Left colon (tissue), 2 donors: ENCODE results near the gene ZNF74. TPM values are rescaled to one million over a fixed set of nuclear protein-coding genes. Genes with fewer than 3 reads are reported as not detected.

Source experiments
- ATAC-seq: fragments of 200-7000 bp; cut with Tn5 transposase; one replicate; pipeline ENCODE4 v1.9.1; 2020; ENCODE audit warnings: mild to moderate bottlenecking, moderate library complexity
- DNase-seq, 2 donors: peaks; one replicate each; pipeline ENCODE4 v3.0.0-alpha.2; 2020
- intact Hi-C, 2 donors: fragments of 100-400 bp; cut with DNase I in 1 of 2; cut with micrococcal nuclease in 1 of 2; formaldehyde crosslinking; loops; one replicate each; pipeline versions ENCODE4 v1.11.2 to v1.14.0; 2022; cut with DNase I, micrococcal nuclease
- total RNA-seq, 2 donors: library from RNA; stranded (reverse); fragmentation: NEBNext Ultra II Directional; extraction: Animal tissue kit (Norgen Biotek cat#: 25700); gene quantifications; one replicate each; pipeline ENCODE4 v1.2.1, GENCODE V29; 2021
- donor health status: DM: no; HTN: no; CAD: no.
- donor health status: DM: yes; HTN: yes; CAD: no.

ZNF74 gene
- total RNA-seq, 2 donors from 2014 or later: 5.5 to 7.2 TPM

GRCh38 chr22:20451920-20452319 is 58.0 kb downstream of the ZNF74 start:
- intact Hi-C loops: no loop called here
- DNase-seq: no peak
- no peak for ATAC-seq

GRCh38 chr22:20453222-20453621 is 59.3 kb downstream of the ZNF74 start:
- DNase-seq (no peak), ATAC-seq (no peak)
- intact Hi-C loops: no loop called here

- no peak for DNase-seq
- intact Hi-C loops: loop anchor here in 1 of 2 donors (2.0 kb wide), 1 partner anchor 39 kb away; no protein-coding TSS in a partner anchor
- no peak for ATAC-seq
Measured at GRCh38 chr22:20455709-20456063, 61.7 kb downstream of the ZNF74 start.

GRCh38 chr22:20456064-20456721 is 62.2 kb downstream of the ZNF74 start:
- ATAC-seq: peak; percentile 95
- intact Hi-C loops: loop anchor here in 1 of 2 donors (2.0 kb wide), 1 partner anchor 39 kb away; no protein-coding TSS in a partner anchor
- peak; percentile 53 to 66 for DNase-seq

GRCh38 chr22:20456722-20457076 is 62.7 kb downstream of the ZNF74 start:
- no peak for DNase-seq
- no peak for ATAC-seq
- intact Hi-C loops: loop anchor here in 1 of 2 donors (2.0 kb wide), 1 partner anchor 40 kb away; no protein-coding TSS in a partner anchor

GRCh38 chr22:20457506-20458240 is 63.7 kb downstream of the ZNF74 start:
- no peak for ATAC-seq
- intact Hi-C loops: loop anchor here in 1 of 2 donors (2.0 kb wide), 1 partner anchor 41 kb away; no protein-coding TSS in a partner anchor
- DNase-seq: no peak

Other genes starting within 250 kb of the ZNF74 start
- gene CCDC188, start 243.1 kb upstream of the ZNF74 start, total RNA-seq: 1 to 10 TPM in 1 of 2 donors, under 1 TPM in 1; 0.58 to 1.5 TPM
- 1 to 10 TPM; 4.0 to 6.5 TPM for gene RTN4R, start 125.8 kb upstream of the ZNF74 start, total RNA-seq
- gene DGCR6L, start 74.1 kb upstream of the ZNF74 start, total RNA-seq: 10 to 100 TPM; 25.7 to 26.1 TPM
- 1 to 10 TPM; 1.8 to 3.2 TPM for gene SCARF2, start 43.7 kb downstream of the ZNF74 start, total RNA-seq
- 10 to 100 TPM; 12.3 to 14.2 TPM for gene KLHL22, start 101.6 kb downstream of the ZNF74 start, total RNA-seq
- 10 to 100 TPM; 85.3 to 91.2 TPM for gene MED15, start 113.5 kb downstream of the ZNF74 start, total RNA-seq